Neural cell (in vitro differentiated cells): ENCODE data around the gene ATG2B. TPM values are rescaled to one million over a fixed set of nuclear protein-coding genes. Genes with fewer than 3 reads are reported as not detected.

Experiments used
- H2AFZ ChIP-seq: fragments of 200-600, 300-800 bp; sonication (generic), shearing (Covaris generic); 2 replicates; pipeline ENCODE4 v1.6.0; 2014; ENCODE audit warnings: low read depth, mild to moderate bottlenecking, antibody characterized with exemption, low read length, moderate library complexity
- H3F3A ChIP-seq: fragments of 200-600 bp; shearing (Covaris generic); 2 replicates; pipeline ENCODE4 v1.6.1; 2016; ENCODE audit warnings: mild to moderate bottlenecking, moderate library complexity, mixed read lengths, antibody characterized with exemption, low read length; ENCODE audit not compliant: insufficient read depth, poor library complexity, severe bottlenecking
- H3K27ac ChIP-seq: fragments of 200-600, 300-800 bp; sonication (generic), shearing (Covaris generic); 2 replicates; pipeline ENCODE4 v1.5.1; 2014; ENCODE audit warnings: mild to moderate bottlenecking, low read length, moderate library complexity
- H3K27me3 ChIP-seq: fragments of 300-800, 200-600 bp; sonication (generic), shearing (Covaris generic); 2 replicates; pipeline ENCODE4 v1.6.0; 2014; ENCODE audit warnings: mild to moderate bottlenecking, low read depth, low read length, moderate library complexity; ENCODE audit not compliant: insufficient read depth
- H3K36me3 ChIP-seq: fragments of 300-800, 200-600 bp; sonication (generic), shearing (Covaris generic); 2 replicates; pipeline ENCODE4 v1.5.1; 2014; ENCODE audit warnings: mild to moderate bottlenecking, antibody characterized with exemption, low read length, moderate library complexity; ENCODE audit not compliant: insufficient read depth
- H3K4me2 ChIP-seq: fragments of 300-800, 200-600 bp; sonication (generic), shearing (Covaris generic); 2 replicates; pipeline ENCODE4 v1.6.0; 2014; ENCODE audit warnings: mild to moderate bottlenecking, low read length
- H3K4me3 ChIP-seq: fragments of 300-800, 200-600 bp; sonication (generic), shearing (Covaris generic); 2 replicates; pipeline ENCODE4 v1.5.1; 2014; ENCODE audit warnings: mild to moderate bottlenecking, low read length, moderate library complexity
- H3K79me2 ChIP-seq: fragments of 200-600 bp; shearing (Covaris generic); replicated peaks from 2 replicates; pipeline ENCODE4 v1.6.0; 2014; ENCODE audit warnings: mild to moderate bottlenecking, low read length, moderate library complexity; ENCODE audit not compliant: insufficient read depth
- H3K9ac ChIP-seq: fragments of 300-800, 200-600 bp; sonication (generic), shearing (Covaris generic); 2 replicates; pipeline ENCODE4 v1.6.1; 2016; ENCODE audit warnings: mild to moderate bottlenecking, low read length, mixed read lengths
- H3K9me2 ChIP-seq: fragments of 200-600 bp; shearing (Covaris generic); 2 replicates; pipeline ENCODE4 v1.6.1; 2016; ENCODE audit warnings: mild to moderate bottlenecking, low read length, mixed read lengths; ENCODE audit not compliant: insufficient read depth
- H3K9me3 ChIP-seq: fragments of 200-600, 300-800 bp; sonication (generic), shearing (Covaris generic); 2 replicates; pipeline ENCODE4 v1.6.1; 2016; ENCODE audit warnings: mild to moderate bottlenecking, mixed run types, low read length, moderate library complexity, mixed read lengths
- H4K20me1 ChIP-seq: fragments of 200-600 bp; shearing (Covaris generic); 2 replicates; pipeline ENCODE4 v1.6.1; 2016; ENCODE audit warnings: mild to moderate bottlenecking, mixed run types; ENCODE audit not compliant: insufficient read depth
- CTCF ChIP-seq: fragments of 450-650 bp; IDR thresholded peaks from 2 replicates; pipeline ENCODE4 v1.5.1; 2014; ENCODE audit warnings: antibody characterized with exemption, mild to moderate bottlenecking, moderate library complexity; ENCODE audit not compliant: poor library complexity, severe bottlenecking
- EP300 ChIP-seq: fragments of 450-650 bp; conservative IDR thresholded peaks from 2 replicates; pipeline ENCODE4 v1.6.1; 2014; ENCODE audit warnings: antibody characterized with exemption, mild to moderate bottlenecking, moderate library complexity; ENCODE audit not compliant: poor library complexity, severe bottlenecking
- EZH2 ChIP-seq: fragments of 200-600, 300-800 bp; shearing (Covaris generic), sonication (generic); IDR thresholded peaks from 2 replicates; pipeline ENCODE4 v1.6.1; 2014; ENCODE audit warnings: antibody characterized with exemption, low read length, borderline replicate concordance, mild to moderate bottlenecking; ENCODE audit not compliant: insufficient read depth, poor library complexity, severe bottlenecking
- MXI1 ChIP-seq: fragments of 450-650 bp; conservative IDR thresholded peaks from 2 replicates; pipeline ENCODE4 v1.6.1; 2014; ENCODE audit warnings: antibody characterized with exemption, mild to moderate bottlenecking; ENCODE audit not compliant: poor library complexity, severe bottlenecking
- POLR2AphosphoS5 ChIP-seq: IDR thresholded peaks from 2 replicates; pipeline ENCODE4 v1.6.1; 2012
- RAD21 ChIP-seq: fragments of 450-650 bp; conservative IDR thresholded peaks from 2 replicates; pipeline ENCODE4 v1.6.1; 2014; ENCODE audit warnings: antibody characterized with exemption, mild to moderate bottlenecking, moderate library complexity
- SMC3 ChIP-seq: fragments of 450-650 bp; conservative IDR thresholded peaks from 2 replicates; pipeline ENCODE4 v1.6.1; 2014; ENCODE audit warnings: antibody characterized with exemption, mild to moderate bottlenecking, moderate library complexity; ENCODE audit not compliant: poor library complexity
- TAF1 ChIP-seq: IDR thresholded peaks from 2 replicates; pipeline ENCODE4 v1.6.1; 2012; ENCODE audit warnings: low read depth
- polyA plus RNA-seq: library from polyadenylated mRNA; depleted of rRNA; stranded (reverse); fragments of >200 nt; gene quantifications from 2 replicates; pipeline ENCODE4 v1.2.3, GENCODE V29; 2014
- TF ChIP-seq, protein P1 (sequence below): IDR thresholded peaks from 2 replicates; pipeline ENCODE4 v1.6.1; 2012; ENCODE audit warnings: borderline replicate concordance

ATG2B gene
- polyA plus RNA-seq, 1 donor from 2014 or later, result 16.2 TPM

DNA sequence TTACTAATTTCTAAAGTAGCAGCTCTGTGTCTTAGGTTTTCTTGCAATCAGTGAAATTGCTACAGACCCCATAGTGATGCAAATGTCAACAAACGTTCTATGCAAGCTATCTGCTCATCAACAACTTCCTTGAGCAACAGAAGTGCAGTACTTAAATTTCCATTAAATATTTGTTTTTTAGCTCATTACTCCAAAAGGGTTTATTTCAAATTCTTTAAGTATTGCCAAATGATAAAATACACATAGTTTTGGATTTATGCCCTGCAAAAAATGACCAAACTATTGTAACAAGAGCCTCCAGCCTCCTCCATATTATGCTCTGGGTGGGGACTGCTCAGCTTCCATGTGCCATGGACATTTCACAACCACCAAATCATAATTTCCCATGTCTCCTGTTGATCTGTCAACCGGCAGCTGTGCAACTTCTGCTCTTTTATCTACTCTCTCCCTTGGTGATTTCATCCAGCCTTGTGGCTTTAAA is 102.8 kb downstream of the ATG2B start:
- H3K27me3 ChIP-seq, result no peaks in the 10 kb centered on the region
- H4K20me1 ChIP-seq, result no peaks in the 10 kb centered on the region
- H3F3A ChIP-seq, result no peaks in the 10 kb centered on the region
- H3K79me2 ChIP-seq, result no peaks in the 10 kb centered on the region
- TF ChIP-seq, protein P1, sequence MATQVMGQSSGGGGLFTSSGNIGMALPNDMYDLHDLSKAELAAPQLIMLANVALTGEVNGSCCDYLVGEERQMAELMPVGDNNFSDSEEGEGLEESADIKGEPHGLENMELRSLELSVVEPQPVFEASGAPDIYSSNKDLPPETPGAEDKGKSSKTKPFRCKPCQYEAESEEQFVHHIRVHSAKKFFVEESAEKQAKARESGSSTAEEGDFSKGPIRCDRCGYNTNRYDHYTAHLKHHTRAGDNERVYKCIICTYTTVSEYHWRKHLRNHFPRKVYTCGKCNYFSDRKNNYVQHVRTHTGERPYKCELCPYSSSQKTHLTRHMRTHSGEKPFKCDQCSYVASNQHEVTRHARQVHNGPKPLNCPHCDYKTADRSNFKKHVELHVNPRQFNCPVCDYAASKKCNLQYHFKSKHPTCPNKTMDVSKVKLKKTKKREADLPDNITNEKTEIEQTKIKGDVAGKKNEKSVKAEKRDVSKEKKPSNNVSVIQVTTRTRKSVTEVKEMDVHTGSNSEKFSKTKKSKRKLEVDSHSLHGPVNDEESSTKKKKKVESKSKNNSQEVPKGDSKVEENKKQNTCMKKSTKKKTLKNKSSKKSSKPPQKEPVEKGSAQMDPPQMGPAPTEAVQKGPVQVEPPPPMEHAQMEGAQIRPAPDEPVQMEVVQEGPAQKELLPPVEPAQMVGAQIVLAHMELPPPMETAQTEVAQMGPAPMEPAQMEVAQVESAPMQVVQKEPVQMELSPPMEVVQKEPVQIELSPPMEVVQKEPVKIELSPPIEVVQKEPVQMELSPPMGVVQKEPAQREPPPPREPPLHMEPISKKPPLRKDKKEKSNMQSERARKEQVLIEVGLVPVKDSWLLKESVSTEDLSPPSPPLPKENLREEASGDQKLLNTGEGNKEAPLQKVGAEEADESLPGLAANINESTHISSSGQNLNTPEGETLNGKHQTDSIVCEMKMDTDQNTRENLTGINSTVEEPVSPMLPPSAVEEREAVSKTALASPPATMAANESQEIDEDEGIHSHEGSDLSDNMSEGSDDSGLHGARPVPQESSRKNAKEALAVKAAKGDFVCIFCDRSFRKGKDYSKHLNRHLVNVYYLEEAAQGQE, result no peak
- no peak for TF ChIP-seq EZH2
- no peak for TF ChIP-seq SMC3
- no peak for TF ChIP-seq EP300
- no peak for TF ChIP-seq POLR2AphosphoS5
- no peak for TF ChIP-seq TAF1
- TF ChIP-seq CTCF, result no peak
- no peak overlapping the region for H3K4me2 ChIP-seq
- no peak overlapping the region for H3K9ac ChIP-seq
- no peak overlapping the region for H3K4me3 ChIP-seq
- H3K9me2 ChIP-seq, result no peaks in the 10 kb centered on the region
- H3K27ac ChIP-seq, result no peak overlapping the region
- peaks cover 3% of the 10 kb centered on the region for H3K9me3 ChIP-seq
- no peak overlapping the region for H2AFZ ChIP-seq
- no peaks in the 10 kb centered on the region for H3K36me3 ChIP-seq

- Histone ChIP-seq H2AFZ (no peak overlapping the region), H3K36me3 (no peaks in the 10 kb centered on the region), H3K4me2 (no peak overlapping the region), H4K20me1 (no peaks in the 10 kb centered on the region), H3K79me2 (no peaks in the 10 kb centered on the region), H3K27me3 (no peaks in the 10 kb centered on the region), H3K4me3 (no peak overlapping the region), H3F3A (no peaks in the 10 kb centered on the region), H3K9me2 (no peaks in the 10 kb centered on the region), H3K9me3 (peaks cover 3% of the 10 kb centered on the region), H3K27ac (no peak overlapping the region), H3K9ac (no peak overlapping the region)
- TF ChIP-seq SMC3 (no peak), EZH2 (no peak), POLR2AphosphoS5 (no peak), EP300 (no peak), TAF1 (no peak), RAD21 (no peak), CTCF (no peak), MXI1 (no peak)
These were observed 105.2 kb downstream of the ATG2B start for GRCh38 chr14:96257900-96258299.
